Lung microvascular endothelial cell (primary cell): ENCODE measurements around the gene ECI1. TPM values are rescaled to one million over a fixed set of nuclear protein-coding genes. Genes with fewer than 3 reads are reported as not detected.

Experiments used
- DNase-seq, 2 donors: peaks; one replicate each; pipeline versions ENCODE4 v3.0.0 to v3.0.0-alpha.2; 2010; ENCODE audit warnings: low read depth in 2 of 2
- total RNA-seq: library from RNA; depleted of rRNA; stranded (reverse); fragments of >200 nt; gene quantifications from 2 replicates; pipeline ENCODE4 v1.2.1, GENCODE V29; 2014

Gene ECI1
- total RNA-seq, 1 donor from 2014 or later = 29.6 TPM

DNA sequence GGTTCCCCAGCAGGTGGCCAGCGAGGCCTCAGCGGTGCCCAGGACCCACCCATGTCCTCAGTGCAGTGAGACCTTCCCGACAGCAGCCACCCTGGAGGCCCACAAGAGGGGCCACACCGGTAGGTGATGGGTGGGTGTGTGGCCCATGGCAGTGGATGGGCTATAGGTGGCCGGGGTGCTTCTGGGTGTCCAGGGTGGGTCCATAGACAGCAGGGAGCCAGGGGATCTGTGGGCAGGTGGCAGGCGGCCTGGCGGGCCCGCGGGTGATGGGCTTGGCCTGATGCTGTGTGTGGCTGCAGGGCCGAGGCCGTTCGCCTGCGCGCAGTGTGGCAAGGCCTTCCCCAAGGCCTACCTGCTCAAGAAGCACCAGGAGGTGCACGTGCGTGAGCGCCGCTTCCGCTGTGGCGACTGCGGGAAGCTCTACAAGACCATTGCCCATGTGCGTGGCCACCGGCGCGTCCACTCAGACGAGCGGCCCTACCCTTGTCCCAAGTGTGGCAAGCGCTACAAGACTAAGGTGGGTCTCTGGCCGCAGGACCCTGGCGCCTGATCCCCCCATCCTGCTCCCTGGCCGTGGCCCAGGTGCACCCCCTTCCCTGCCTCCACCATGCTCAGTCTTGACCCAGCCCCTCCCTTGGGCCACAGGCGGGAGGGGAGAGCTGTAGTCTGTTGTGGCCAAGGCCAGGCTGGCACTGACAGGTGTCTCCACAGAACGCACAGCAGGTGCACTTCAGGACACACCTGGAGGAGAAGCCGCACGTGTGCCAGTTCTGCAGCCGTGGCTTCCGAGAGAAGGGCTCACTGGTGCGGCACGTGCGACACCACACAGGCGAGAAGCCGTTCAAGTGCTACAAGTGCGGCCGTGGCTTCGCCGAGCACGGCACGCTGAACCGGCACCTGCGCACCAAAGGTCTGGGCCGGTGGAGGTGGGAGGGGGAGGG is 17.2 kb downstream of the ECI1 start:
- no peak for DNase-seq

DNA sequence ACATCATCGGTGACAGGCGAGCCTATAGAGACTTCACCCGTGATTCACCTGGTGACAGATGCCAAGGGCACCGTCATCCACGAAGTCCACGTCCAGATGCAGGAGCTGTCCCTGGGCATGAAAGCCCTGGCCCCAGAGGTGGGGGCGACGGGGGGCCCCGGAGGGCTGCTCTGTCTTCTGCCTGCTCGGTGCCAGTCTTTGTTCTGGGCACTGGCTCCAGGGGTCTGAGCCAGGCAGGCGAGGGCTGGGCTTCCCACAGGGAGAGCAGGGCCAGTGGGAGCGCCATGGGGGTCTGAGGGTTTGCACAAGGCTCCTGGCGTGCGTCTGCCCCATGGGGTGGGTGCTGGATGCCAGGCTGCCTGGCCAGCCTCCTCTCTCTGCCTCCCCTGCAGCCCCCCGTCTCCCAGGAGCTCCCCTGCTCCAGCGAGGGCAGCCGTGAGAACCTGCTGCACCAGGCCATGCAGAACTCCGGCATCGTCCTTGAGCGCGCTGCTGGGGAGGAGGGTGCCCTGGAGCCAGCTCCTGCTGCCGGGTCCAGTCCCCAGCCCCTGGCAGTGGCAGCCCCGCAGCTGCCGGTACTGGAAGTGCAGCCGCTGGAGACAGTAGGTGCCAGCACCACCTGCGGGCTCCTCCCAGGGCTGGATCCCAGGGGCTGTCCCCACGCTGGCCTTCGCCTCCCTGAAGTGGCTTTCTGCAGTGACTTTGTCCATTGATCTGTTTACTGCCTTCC is 18.2 kb downstream of the ECI1 start:
- no peak for DNase-seq

DNA sequence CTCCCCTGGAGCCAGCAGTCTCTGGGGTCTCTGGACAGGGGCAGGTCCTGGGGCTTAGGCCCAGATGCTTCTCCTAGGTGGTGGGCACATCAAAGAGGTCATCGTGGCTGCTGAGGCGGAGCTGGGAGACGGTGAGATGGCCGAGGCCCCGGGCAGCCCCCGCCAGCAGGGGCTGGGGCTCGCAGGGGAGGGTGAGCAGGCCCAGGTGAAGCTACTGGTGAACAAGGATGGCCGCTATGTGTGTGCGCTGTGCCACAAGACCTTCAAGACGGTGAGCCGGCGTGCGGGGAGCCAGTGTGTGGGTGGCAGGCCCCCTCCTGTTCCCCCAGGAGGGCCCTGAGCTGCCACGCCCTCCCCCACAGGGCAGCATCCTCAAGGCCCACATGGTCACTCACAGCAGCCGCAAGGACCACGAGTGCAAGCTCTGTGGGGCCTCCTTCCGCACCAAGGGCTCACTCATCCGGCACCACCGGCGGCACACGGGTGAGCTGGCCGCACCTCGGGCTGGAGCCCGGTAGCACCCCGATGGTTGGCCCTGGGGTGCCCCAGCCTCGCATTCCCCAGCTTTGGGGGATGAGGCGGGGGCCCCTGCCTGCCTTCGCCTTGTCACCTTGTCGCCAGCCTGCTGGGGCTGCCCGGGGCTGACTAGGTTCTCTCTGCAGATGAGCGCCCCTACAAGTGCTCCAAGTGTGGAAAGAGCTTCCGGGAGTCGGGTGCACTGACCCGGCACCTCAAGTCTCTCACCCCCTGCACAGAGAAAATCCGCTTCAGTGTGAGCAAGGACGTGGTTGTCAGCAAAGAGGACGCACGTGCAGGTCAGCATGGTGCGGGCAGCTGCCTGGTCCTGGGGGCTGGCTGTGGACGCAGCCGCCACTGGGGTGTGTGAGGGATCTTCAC is 19.0 kb downstream of the ECI1 start:
- no peak for DNase-seq

DNA sequence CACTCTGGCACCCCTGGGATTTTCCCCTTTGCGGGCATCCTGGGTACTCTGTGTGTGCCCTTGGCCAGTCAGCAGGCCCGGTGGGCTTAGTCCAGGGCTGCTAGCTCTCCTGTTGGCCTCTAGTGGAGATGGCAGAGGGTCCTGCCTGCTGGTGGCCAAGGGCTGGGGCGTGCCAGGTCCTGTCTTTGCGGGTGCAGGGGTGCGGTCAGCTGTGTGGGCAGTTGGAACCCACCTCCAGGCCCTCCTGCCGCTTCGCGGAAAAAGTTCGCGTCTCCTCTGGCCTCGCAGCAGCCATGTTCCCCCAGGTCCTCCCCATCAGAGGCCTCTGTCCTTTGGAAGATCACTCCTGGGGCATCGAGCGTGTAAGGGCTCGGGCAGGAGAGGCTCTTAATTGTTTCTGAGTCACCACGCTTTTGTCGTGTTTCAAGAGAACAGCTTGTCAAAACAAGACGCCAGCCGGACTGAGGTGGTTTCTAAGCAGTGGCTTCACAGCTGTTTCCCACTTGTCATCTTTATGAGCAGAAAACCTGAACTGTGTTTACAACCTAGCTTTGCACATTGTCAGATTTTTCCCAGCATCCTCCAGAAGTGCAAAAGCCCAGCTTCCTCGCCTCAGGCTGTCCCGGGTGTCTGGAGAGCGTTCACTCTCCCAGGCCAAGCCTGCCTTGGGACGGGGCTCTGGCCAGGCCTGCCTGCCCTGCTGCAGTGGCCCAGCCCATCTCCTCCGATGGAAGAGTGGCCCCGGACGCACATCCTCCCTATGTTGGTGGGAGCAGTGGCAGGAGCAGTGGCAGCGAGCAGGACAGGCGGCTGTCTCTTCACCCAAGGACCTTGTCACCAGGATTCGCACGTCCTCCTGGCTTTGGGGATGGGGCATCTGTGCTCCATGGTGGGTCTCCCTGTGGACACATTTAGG is 20.1 kb downstream of the ECI1 start:
- DNase-seq = no peak

DNA sequence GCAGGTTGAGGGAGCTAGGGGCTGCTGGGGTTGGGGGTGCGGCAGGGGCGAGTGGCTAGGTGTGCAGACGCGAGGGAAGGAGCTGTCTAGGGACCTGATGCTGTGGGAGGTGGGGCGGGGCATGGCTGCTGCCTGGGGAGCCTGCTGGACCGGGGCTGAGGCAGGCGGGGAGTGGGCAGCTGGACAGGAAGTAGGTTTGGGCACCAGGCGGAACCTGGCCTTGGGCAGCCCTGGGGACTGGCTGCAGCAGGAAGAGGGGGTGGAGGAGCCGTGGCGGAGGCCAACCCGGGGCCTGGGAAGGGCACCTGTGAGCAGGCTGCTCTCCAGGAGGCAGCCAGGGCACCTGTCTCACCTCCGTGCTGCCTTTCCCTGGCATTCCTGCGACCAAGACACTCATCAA is 21.0 kb downstream of the ECI1 start:
- no peak for DNase-seq

DNA sequence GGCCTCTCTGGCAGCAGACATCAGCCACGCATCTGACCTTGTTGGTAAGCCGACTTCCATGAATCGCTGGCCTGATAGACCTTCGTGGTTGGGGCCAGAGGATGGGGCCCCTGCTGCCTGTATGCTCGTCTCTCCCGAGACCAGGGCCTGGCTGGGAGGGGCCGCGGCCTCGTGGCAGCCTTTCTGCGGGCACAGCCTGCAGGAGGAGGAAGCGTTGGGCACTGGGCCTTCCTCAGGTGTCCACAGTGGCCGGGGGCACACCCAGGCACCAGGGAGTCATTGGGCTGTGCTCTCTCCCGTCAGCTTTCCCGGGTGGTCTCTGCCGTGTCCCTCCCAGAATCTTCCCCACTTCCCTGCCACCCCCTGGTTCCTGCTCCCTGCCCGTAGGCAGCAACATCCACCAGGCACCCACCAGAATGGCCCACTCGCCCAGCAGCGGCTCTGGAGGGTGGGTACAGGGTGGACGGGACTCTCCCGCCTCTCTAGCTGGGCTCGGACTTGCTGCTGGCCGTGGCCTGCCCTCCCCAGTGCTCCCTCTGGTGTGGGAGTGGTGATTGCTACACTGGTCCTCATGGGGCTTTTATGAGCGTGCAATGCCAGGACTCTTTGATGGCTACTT is 21.6 kb downstream of the ECI1 start:
- DNase-seq = no peak

DNA sequence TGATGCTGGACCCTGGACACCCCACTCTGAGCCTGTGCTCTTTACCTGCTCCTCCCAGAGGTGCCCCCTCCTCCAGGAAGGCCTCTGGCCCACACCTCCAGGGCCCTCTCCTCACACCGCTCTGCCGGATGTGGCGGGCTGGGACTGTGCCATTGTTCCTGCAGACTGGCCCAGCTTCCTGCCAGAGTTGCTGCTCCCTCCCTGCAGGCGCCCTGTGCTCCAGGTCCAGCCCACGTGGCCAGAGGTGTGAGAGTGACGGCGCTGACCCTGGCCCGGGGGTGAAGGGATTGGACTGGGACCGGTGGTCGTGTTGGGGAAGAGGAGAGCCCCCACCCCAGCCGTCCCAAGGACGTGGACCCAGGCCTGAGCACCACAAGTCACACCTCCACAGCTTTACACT is 22.3 kb downstream of the ECI1 start:
- DNase-seq = no peak

DNA sequence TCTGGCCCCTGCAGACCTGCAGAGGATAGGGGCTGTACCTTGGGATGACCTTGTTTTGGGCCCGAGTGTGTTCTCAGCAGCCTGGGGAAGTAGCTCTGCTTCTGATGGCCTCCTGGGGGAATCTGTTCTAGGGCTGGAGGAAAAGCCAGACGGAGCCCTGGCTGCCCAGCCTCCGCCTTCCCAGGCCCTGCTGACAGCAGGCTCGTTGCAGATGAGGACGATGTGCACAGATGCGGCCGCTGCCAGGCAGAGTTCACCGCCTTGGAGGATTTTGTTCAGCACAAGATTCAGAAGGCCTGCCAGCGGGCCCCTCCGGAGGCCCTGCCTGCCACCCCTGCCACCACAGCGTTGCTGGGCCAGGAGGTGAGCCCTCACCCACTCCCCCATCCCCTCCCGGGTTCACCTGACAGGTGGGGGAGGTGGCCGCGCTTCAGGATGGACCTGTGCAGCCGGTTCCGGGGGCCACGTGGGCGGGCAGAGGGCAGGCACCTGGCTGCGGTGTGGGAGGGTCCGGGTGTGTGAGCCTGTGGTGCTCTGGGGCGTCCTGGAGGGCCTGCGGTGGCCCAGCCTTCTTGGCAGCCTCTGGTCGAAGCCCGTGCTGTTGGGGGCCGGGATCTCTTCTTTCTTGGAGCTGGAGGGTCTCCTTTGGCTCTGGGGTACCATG is 23.1 kb downstream of the ECI1 start:
- no peak for DNase-seq

DNA sequence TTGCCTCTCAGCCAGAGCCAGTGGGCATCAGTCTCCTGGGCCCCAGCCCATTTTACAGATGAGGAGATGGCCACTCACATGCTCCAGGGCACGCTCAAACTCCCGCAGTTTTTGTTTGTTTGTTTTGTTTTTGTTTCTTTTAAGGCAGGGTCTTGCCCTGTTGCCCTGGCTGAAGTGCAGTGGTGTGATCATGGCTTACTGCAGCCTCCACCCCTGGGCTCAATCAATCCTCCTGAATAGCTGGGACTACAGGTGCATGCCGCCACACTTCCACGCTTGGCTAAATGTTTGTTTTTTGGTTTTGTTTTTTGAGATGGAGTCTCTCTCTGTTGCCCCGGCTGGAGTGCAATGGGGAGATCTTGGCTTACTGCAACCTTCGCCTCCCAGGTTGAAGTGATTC is 24.5 kb downstream of the ECI1 start:
- no peak for DNase-seq

DNA sequence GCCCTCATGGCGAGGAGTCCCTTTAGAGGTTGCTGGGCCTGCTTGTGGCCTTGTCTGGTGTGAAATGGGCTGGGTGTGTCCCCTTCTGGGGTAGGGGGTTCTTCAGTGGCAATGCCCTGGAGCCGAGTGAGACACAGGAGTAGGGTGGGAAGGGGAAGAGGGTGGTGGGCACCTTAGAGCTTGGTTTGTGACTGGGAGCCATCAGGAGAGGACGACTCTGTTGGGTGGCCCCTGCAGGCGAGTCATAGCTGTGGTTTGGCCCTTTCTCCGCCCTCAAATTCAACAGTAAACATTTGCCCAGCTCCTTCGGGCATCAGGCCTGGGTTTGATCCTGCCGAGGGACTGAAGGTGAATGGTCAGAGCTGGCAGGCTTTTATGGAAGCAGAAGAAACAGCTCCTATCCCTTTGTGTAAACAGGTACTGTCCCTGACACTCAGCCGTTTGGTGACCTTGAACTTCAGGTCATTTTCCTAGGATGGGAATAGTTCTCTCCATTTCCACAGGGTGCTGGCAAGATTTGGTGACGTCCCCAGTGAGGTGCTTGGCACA is 25.1 kb downstream of the ECI1 start:
- no peak for DNase-seq

DNA sequence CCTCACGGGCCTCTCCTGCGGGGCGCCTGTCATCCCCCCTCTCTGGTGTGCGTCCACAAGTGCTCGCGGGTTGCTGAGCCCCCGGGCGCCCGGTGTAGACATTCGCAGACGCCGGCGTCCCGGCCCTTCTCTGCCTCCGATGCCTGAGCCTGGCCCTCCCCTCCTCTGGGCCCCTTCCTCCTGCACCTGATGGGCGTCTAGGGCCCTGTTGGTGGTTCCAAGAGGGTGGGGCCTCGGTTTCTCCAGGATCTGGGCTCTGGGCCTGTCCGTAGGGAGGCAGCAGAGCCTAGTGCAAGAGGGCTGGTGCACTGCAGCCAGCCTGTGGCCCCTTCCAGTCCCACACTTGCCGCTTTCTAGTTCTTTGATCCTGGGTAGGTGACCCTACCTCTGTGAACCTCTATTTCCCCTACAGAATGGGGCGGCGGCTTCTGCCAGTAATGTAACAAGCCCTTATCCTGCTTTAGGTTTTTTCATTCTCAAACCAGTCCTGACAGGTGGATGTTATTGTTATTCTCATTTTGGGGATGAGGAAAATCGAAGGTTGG is 27.4 kb downstream of the ECI1 start:
- peak; percentile 71 to 77 for DNase-seq

DNA sequence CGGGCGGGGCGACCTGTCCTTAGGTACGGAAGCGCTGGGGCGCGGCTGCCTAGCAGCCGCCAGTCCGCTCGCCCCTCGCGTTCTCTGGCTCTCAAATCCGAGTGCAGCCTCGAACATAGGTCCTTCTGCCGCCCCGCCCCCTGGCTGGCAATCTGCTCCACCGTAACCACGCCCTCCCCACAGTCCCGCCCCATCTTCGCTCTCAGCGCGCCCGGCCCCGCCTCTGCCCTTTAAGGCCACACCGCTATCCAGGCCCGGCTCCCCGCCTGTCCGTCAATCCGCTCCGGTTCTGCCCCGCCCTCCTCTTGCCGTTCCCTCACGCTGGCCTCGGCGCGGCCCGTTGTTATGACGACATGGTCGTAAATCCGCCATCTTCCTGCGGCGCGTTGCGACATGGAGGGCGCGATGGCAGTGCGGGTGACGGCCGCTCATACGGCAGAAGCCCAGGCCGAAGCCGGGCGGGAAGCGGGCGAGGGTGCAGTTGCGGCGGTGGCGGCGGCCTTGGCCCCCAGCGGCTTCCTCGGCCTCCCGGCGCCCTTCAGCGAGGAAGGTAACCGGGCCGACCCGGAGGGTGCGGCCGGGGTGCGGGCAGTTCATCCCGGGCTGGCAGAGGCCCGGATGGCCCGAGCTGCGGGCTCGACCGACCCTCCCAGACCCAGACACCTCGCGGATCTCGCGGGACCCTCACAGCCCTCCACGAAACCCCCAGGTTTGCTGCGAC is 28.0 kb downstream of the ECI1 start, which contains the start of gene E4F1:
TSS of gene E4F1 (plus strand) at position 371 of the 721 bp plus-strand sequence. CDS start at position 394, 23 bp downstream.
- DNase-seq = peak; percentile 100

DNA sequence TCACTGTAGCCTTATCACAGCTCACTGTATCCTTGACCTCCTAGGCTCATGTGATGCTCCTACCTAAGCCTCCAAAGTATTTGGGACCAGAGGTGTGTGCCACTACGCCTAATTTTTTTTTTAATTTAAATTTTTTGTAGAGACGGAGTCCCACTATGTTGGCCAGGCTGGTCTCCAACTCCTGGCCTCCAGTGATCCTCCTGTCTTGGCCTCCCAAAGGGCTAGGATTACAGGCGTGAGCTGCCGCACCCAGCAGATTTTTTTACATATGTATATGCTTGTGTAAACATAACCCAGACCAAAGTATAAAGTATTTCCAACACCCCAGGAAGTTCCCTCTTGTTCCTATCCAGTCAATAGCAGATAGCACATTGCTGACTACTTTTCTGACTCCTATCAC is 35.1 kb downstream of the ECI1 start:
- DNase-seq = no peak

DNA sequence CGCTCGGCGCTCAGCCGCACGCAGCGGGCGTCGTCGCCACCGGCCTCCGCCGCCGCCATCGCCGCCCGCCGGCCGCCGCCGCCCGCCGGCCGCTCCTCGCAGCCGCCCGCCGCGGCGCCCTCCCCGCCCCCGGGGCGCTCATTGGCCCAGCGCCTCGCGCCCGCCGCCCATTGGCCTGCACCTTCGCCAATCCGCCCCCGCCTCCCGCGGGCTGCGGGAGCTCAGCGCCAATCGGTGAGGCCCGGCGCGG is 36.7 kb downstream of the ECI1 start, which contains the start of gene PGP:
TSS of gene PGP (minus strand) at position 122 of the 250 bp plus-strand sequence. CDS start at position 59, 63 bp downstream.
- DNase-seq = no peak

DNA sequence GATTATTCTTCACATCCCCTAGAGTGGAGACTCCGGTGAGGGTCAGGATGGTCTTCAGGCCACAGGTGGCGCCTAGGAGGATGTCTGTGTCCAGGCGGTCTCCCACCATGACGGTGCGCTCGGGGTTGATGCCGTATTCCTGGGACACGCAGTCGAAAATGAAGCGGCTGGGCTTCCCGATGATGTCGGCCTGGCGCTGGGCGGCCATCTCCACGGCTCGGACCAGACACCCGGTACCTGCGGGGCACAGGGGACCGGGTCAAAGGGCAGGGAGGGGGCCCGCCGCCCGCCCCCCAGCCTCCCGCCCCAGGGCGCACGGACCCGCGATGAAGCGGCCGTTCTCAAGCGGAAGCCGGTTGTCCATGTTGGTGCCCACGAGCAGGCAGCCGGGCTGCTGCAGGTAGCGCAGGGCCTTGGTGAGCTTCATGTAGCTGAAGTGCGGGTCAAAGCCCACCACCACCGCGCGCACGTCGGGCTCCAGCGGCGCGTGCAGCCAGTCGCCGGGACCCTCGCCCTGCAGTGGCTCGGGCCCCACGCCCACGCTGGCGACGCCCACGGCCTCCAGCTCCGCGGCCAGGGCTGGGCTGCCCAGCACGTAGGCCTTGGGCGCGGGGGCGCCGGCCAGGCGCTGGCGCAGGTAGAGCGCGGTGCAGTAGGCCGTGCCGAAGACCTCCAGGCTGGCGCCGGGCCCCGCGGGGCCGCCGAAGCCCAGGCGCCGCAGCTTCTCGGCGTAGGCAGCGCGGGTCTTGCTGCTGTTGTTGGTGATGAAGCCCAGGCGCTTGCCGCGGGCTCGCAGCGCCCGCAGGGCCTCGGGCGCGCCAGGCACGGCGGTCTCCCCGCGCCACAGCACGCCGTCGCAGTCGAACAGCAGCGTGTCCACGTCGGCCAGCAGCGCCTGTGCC is 37.3 kb downstream of the ECI1 start:
- DNase-seq = peak; percentile 23 to 42

DNA sequence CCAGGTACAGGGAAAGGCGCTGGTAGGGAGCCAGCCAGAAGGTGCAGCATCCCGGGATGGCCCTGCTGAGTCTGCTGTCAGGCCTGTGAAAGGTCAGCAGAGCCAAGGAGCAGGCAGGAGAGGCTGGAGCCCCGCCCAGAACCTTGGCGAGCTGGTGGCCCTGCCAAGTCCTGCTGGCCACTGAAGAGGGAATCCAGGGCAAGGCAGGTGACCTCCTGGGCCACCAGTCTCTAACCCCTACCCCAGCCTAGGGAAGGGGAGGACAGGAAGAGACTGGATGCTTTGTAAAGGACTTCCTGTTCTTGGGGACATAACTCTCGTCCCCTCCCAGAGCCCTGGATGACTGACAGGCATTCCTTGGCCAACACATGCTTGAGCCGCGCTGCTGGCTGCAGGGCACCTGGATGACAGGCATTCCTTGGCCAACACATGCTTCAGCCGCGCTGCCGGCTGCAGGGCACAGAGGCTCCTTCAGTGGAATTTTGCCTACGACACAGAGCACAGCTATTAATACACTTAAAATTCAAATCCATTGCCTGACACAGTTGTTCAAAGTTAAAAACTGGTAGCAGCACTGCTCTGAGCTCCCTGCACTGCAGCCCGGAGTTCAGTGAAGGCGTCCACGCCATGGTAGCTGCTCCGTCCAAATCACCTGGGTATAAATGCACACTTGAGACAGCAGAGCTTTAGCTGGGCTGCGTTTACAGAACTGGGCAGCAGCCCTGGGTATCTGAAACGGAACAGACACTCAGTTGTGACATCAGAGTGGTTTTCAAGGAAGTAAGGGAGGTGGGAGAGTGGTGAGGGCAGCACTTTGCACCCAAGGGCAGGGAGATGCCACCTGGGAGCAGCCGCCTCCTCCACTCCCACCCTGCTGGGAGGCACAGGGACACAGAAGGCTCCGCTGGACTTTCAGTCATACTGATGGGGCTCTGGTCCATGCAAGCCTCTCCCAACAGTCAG is 38.7 kb downstream of the ECI1 start:
- DNase-seq = no peak
